ENCODE measurements around the gene SRRM3. TPM values are rescaled to one million over a fixed set of nuclear protein-coding genes. Genes with fewer than 3 reads are reported as not detected.
A peak's percentile ranks its signal among the peaks of the same experiment; 100 is the strongest.

Gene SRRM3
- polyA plus RNA-seq, 1 donor (not counting 4 experiments of a cell fraction or from before 2014, with no cell fraction given): 0.30 TPM

DNA sequence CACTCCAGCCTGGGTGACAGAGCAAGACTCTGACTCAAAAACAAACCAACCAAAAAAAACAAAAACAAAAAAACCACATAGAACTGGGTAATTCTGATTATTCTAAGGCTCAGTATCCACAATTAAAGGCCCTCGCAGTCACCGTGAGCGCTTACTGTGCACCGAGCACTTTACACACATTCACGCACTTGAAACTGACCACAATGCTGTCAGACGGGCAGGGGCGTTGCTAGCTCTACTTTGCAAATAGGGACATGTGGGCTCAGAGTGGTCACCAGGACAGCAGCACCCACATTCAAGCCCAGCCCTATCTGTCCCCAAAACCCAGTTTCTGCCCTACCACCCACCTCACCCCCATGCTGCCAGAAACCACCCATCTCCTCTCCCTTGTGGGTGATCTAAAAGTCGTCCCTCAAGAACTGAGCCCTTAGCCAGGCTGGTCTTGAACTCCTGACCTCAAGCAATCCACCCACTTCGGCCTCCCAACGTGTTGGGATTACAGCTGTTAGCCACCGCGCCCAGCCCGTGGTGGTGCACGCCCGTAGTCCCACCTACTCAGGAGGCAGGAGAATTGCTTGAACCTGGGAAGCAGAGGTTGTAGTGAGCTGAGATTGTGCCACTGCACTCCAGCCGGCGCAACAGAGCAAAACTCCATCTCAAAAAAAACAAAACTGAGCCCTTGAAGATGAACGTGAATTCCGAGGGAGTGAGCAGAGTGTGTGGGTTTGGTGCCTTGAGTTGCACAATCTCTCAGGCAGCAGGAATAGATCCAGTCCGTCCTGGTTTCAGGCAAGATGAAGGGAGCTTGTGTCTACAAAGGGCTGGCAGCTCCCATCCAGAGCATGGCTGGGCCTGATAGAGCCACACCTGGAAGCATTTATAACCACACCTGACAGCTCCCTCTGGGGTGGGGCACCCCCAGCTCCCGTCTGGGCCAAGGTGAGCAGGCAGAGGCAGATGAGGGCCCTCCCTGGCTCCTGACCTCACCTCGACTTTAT lies 95.3 kb downstream of the SRRM3 start:
- Histone ChIP-seq H3K27me3 (ENCODE audit: control insufficient read depth, extremely low read depth, insufficient read depth, low read length) (no peaks in the 10 kb centered on the region), H3K9me3 (ENCODE audit: control insufficient read depth, low read depth, low read length) (no peaks in the 10 kb centered on the region), H3K36me3 (ENCODE audit: control insufficient read depth in 2 of 2, extremely low read depth in 1 of 2, insufficient read depth in 2 of 2, low read length in 2 of 2) (no peaks in the 10 kb centered on the region), H4K20me1 (ENCODE audit: control insufficient read depth, extremely low read depth, insufficient read depth, low read length) (no peaks in the 10 kb centered on the region), H3K4me3 (ENCODE audit: control insufficient read depth in 2 of 3, extremely low read depth in 1 of 3, insufficient read depth in 2 of 3, low read depth in 1 of 3, low read length in 3 of 3) (peak overlapping the region in 1 of 3 experiments; percentile 19), H3K79me2 (ENCODE audit: control insufficient read depth, insufficient read depth, low read length) (no peaks in the 10 kb centered on the region), H3K4me2 (ENCODE audit: control insufficient read depth, extremely low read depth, insufficient read depth, low read depth, low read length) (peak overlapping the region; percentile 68), H2AFZ (ENCODE audit: control insufficient read depth, low read length) (no peak overlapping the region), H3K27ac (ENCODE audit: control insufficient read depth, insufficient read depth, low read length) (peak overlapping the region; percentile 82), H3K4me1 (ENCODE audit: control insufficient read depth, extremely low read depth, insufficient read depth, low read length) (peaks cover 52% of the 10 kb centered on the region), H3K9me1 (ENCODE audit: control insufficient read depth, extremely low read depth, insufficient read depth, low read length) (no peaks in the 10 kb centered on the region), H3K9ac (ENCODE audit: control insufficient read depth, extremely low read depth, insufficient read depth, low read length) (peak overlapping the region; percentile 69)
- FAIRE-seq: peak; percentile 94
- TF ChIP-seq, protein P1, sequence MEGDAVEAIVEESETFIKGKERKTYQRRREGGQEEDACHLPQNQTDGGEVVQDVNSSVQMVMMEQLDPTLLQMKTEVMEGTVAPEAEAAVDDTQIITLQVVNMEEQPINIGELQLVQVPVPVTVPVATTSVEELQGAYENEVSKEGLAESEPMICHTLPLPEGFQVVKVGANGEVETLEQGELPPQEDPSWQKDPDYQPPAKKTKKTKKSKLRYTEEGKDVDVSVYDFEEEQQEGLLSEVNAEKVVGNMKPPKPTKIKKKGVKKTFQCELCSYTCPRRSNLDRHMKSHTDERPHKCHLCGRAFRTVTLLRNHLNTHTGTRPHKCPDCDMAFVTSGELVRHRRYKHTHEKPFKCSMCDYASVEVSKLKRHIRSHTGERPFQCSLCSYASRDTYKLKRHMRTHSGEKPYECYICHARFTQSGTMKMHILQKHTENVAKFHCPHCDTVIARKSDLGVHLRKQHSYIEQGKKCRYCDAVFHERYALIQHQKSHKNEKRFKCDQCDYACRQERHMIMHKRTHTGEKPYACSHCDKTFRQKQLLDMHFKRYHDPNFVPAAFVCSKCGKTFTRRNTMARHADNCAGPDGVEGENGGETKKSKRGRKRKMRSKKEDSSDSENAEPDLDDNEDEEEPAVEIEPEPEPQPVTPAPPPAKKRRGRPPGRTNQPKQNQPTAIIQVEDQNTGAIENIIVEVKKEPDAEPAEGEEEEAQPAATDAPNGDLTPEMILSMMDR (optimal IDR thresholded peaks at IDR 0.05 in 1 of 3, IDR thresholded peaks at IDR 0.05 in 1 of 3, conservative IDR thresholded peaks at IDR 0.05 in 1 of 3; ENCODE audit: extremely low read depth in 1 of 3, insufficient read depth in 2 of 3, low read length in 3 of 3): peak in 1 of 3 experiments; percentile 5
- TF ChIP-seq EZH2 (IDR thresholded peaks at IDR 0.05; ENCODE audit: low read length): no peak
- DNase-seq (ENCODE audit: low read depth, low spot score): no peak
- dilution Hi-C loops (cut with MboI; ENCODE audit: extremely low pct_ligation_motif_present, low sequenced_read_pairs): no loop called here

DNA sequence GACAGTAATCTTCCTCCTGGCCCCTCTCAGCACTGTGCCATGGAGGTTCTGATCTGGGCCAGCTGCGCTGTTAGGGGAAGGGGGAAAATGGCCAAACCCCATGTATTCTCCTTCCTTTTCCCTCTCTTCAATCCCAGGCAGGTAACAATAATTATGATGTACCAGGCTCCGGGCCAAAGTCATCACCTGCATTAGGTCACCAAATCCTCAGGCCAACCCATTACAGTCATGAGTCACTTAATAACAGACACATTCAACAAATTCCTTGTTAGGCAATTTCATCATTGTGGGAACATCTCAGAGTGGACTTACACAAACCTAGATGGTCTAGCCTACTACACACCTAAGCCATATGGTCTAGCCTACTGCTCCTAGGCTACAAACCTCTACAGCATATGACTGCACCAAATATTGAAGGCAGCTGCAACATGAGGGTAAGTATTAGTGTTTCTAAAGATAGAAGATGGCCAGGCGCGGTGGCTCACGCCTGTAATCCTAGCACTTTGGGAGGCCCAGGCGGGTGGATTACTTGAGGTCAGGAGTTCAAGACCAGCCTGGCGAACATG lies 98.6 kb downstream of the SRRM3 start:
- Histone ChIP-seq H3K9me1 (ENCODE audit: control insufficient read depth, extremely low read depth, insufficient read depth, low read length) (no peaks in the 10 kb centered on the region), H2AFZ (ENCODE audit: control insufficient read depth, low read length) (no peak overlapping the region), H3K9ac (ENCODE audit: control insufficient read depth, extremely low read depth, insufficient read depth, low read length) (peak overlapping the region; percentile 22), H3K27me3 (ENCODE audit: control insufficient read depth, extremely low read depth, insufficient read depth, low read length) (no peaks in the 10 kb centered on the region), H3K4me3 (ENCODE audit: control insufficient read depth in 2 of 3, extremely low read depth in 1 of 3, insufficient read depth in 2 of 3, low read depth in 1 of 3, low read length in 3 of 3) (no peak overlapping the region), H3K27ac (ENCODE audit: control insufficient read depth, insufficient read depth, low read length) (peak overlapping the region; percentile 49), H3K4me2 (ENCODE audit: control insufficient read depth, extremely low read depth, insufficient read depth, low read depth, low read length) (peak overlapping the region; percentile 34), H3K36me3 (ENCODE audit: control insufficient read depth in 2 of 2, extremely low read depth in 1 of 2, insufficient read depth in 2 of 2, low read length in 2 of 2) (peaks cover 2 to 9% of the 10 kb centered on the region in 2 experiments), H4K20me1 (ENCODE audit: control insufficient read depth, extremely low read depth, insufficient read depth, low read length) (no peaks in the 10 kb centered on the region), H3K9me3 (ENCODE audit: control insufficient read depth, low read depth, low read length) (no peaks in the 10 kb centered on the region), H3K79me2 (ENCODE audit: control insufficient read depth, insufficient read depth, low read length) (peaks cover 4% of the 10 kb centered on the region), H3K4me1 (ENCODE audit: control insufficient read depth, extremely low read depth, insufficient read depth, low read length) (peaks cover 48% of the 10 kb centered on the region)
- dilution Hi-C loops (cut with MboI; ENCODE audit: extremely low pct_ligation_motif_present, low sequenced_read_pairs): no loop called here
- TF ChIP-seq, protein P1 (optimal IDR thresholded peaks at IDR 0.05 in 1 of 3, IDR thresholded peaks at IDR 0.05 in 1 of 3, conservative IDR thresholded peaks at IDR 0.05 in 1 of 3; ENCODE audit: extremely low read depth in 1 of 3, insufficient read depth in 2 of 3, low read length in 3 of 3): no peak
- no peak for TF ChIP-seq EZH2 (IDR thresholded peaks at IDR 0.05; ENCODE audit: low read length)
- DNase-seq (ENCODE audit: low read depth, low spot score) (peak; percentile 95), FAIRE-seq (peak; percentile 85)
